WTC11 (cell line): ENCODE data around the gene RFX3.

Experiments
- ATF1 ChIP-seq: sonication (generic); formaldehyde crosslinking; IDR thresholded peaks from 2 replicates; pipeline ENCODE4 v1.8.1; 2023; ENCODE audit warnings: mild to moderate bottlenecking, moderate library complexity, missing genetic modification reagents
- ESRRA ChIP-seq: sonication (generic); formaldehyde crosslinking; IDR thresholded peaks from 2 replicates; pipeline ENCODE4 v1.8.1; 2022; ENCODE audit warnings: mild to moderate bottlenecking, missing genetic modification reagents, borderline replicate concordance
- FOXJ3 ChIP-seq: sonication (generic); formaldehyde crosslinking; IDR thresholded peaks from 2 replicates; pipeline ENCODE4 v1.9.0; 2021; ENCODE audit warnings: missing genetic modification reagents, mild to moderate bottlenecking, borderline replicate concordance
- FOXK1 ChIP-seq: sonication (generic); formaldehyde crosslinking; IDR thresholded peaks from 2 replicates; pipeline ENCODE4 v1.8.0; 2022; ENCODE audit warnings: mild to moderate bottlenecking, moderate library complexity, missing genetic modification reagents
- OVOL2 ChIP-seq: fragments of 250-450 bp; sonication (Bioruptor Pico); IDR thresholded peaks from 2 replicates; pipeline ENCODE4 v1.9.0; 2021; ENCODE audit warnings: mild to moderate bottlenecking, borderline replicate concordance
- ZMAT4 ChIP-seq: fragments of 250-450 bp; sonication (Bioruptor Pico); IDR thresholded peaks from 2 replicates; pipeline ENCODE4 v1.9.0; 2021; ENCODE audit warnings: mild to moderate bottlenecking
- ZNF138 ChIP-seq: sonication (generic); formaldehyde crosslinking; conservative IDR thresholded peaks from 2 replicates; pipeline ENCODE4 v1.8.1; 2022; ENCODE audit warnings: mild to moderate bottlenecking, moderate library complexity, missing genetic modification reagents
- ZNF263 ChIP-seq: sonication (generic); formaldehyde crosslinking; IDR thresholded peaks from 2 replicates; pipeline ENCODE4 v1.8.1; 2022; ENCODE audit warnings: low read depth, mild to moderate bottlenecking, moderate library complexity, missing genetic modification reagents
- ZNF281 ChIP-seq: sonication (generic); formaldehyde crosslinking; IDR thresholded peaks from 2 replicates; pipeline ENCODE4 v1.8.0; 2023; ENCODE audit warnings: mild to moderate bottlenecking, missing genetic modification reagents
- TF ChIP-seq, protein P1 (sequence below): sonication (generic); formaldehyde crosslinking; IDR thresholded peaks from 2 replicates; pipeline ENCODE4 v1.8.0; 2022; ENCODE audit warnings: mild to moderate bottlenecking, missing genetic modification reagents
- TF ChIP-seq, protein P2 (sequence below): fragments of 200-600 bp; IDR thresholded peaks from 2 replicates; pipeline ENCODE4 v1.8.0; 2022; ENCODE audit warnings: antibody characterized with exemption
- TF ChIP-seq, protein P3 (sequence below): sonication (generic); formaldehyde crosslinking; IDR thresholded peaks from 2 replicates; pipeline ENCODE4 v1.8.1; 2022; ENCODE audit warnings: low read depth, missing genetic modification reagents, borderline replicate concordance
- TF ChIP-seq, protein P4 (sequence below): sonication (generic); formaldehyde crosslinking; IDR thresholded peaks from 2 replicates; pipeline ENCODE4 v1.8.1; 2022; ENCODE audit warnings: mild to moderate bottlenecking, missing genetic modification reagents, moderate library complexity, borderline replicate concordance

GRCh38 chr9:3288686-3289085, 237.1 kb downstream of the RFX3 start:
- TF ChIP-seq ZMAT4 (CRISPR knock-in tag), result no peak
- TF ChIP-seq, protein P1, sequence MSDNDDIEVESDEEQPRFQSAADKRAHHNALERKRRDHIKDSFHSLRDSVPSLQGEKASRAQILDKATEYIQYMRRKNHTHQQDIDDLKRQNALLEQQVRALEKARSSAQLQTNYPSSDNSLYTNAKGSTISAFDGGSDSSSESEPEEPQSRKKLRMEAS (CRISPR knock-in tag), result no peak
- TF ChIP-seq, protein P2, sequence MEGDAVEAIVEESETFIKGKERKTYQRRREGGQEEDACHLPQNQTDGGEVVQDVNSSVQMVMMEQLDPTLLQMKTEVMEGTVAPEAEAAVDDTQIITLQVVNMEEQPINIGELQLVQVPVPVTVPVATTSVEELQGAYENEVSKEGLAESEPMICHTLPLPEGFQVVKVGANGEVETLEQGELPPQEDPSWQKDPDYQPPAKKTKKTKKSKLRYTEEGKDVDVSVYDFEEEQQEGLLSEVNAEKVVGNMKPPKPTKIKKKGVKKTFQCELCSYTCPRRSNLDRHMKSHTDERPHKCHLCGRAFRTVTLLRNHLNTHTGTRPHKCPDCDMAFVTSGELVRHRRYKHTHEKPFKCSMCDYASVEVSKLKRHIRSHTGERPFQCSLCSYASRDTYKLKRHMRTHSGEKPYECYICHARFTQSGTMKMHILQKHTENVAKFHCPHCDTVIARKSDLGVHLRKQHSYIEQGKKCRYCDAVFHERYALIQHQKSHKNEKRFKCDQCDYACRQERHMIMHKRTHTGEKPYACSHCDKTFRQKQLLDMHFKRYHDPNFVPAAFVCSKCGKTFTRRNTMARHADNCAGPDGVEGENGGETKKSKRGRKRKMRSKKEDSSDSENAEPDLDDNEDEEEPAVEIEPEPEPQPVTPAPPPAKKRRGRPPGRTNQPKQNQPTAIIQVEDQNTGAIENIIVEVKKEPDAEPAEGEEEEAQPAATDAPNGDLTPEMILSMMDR, result no peak
- TF ChIP-seq, protein P3, sequence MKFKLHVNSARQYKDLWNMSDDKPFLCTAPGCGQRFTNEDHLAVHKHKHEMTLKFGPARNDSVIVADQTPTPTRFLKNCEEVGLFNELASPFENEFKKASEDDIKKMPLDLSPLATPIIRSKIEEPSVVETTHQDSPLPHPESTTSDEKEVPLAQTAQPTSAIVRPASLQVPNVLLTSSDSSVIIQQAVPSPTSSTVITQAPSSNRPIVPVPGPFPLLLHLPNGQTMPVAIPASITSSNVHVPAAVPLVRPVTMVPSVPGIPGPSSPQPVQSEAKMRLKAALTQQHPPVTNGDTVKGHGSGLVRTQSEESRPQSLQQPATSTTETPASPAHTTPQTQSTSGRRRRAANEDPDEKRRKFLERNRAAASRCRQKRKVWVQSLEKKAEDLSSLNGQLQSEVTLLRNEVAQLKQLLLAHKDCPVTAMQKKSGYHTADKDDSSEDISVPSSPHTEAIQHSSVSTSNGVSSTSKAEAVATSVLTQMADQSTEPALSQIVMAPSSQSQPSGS (CRISPR knock-in tag), result no peak
- no peak for TF ChIP-seq ZNF281 (CRISPR knock-in tag)
- TF ChIP-seq, protein P4, sequence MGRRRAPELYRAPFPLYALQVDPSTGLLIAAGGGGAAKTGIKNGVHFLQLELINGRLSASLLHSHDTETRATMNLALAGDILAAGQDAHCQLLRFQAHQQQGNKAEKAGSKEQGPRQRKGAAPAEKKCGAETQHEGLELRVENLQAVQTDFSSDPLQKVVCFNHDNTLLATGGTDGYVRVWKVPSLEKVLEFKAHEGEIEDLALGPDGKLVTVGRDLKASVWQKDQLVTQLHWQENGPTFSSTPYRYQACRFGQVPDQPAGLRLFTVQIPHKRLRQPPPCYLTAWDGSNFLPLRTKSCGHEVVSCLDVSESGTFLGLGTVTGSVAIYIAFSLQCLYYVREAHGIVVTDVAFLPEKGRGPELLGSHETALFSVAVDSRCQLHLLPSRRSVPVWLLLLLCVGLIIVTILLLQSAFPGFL (CRISPR knock-in tag), result no peak
- no peak for TF ChIP-seq ZNF263
- TF ChIP-seq OVOL2, result no peak
- no peak for TF ChIP-seq FOXK1 (CRISPR knock-in tag)
- TF ChIP-seq ZNF138 (CRISPR knock-in tag), result no peak
- TF ChIP-seq ATF1 (CRISPR knock-in tag), result no peak
- no peak for TF ChIP-seq ESRRA (CRISPR knock-in tag)
- TF ChIP-seq FOXJ3, result no peak
